IMR-90 (cell line): ENCODE data around the gene CST4. TPM values are rescaled to one million over a fixed set of nuclear protein-coding genes. Genes with fewer than 3 reads are reported as not detected.

Experiments used
- ATAC-seq: fragments of 200-7000 bp; cut with Tn5 transposase; 2 replicates; pipeline ENCODE4 v1.9.1; 2020; ENCODE audit warnings: low read depth, mild to moderate bottlenecking, moderate library complexity
- BruUV-seq: library from RNA; stranded (reverse); fragments of 400-500 nt; replicated peaks from 2 replicates; lab custom pipeline; 2021; lab: Mats Ljungman, UMichigan
- CTCF ChIA-PET: fragments of 300-600 bp; formaldehyde crosslinking; extraction: SDS; loops from one replicate; lab custom pipeline; 2021; ENCODE audit warnings: antibody characterized with exemption; lab: Yijun Ruan, JAX
- POLR2A ChIA-PET: fragments of 300-600 bp; sonication (Branson Sonifier 250); formaldehyde crosslinking; loops from one replicate; lab custom pipeline; 2022; ENCODE audit warnings: antibody characterized with exemption; ENCODE audit not compliant: unreplicated experiment; lab: Charles Lee
- DNase-seq: peaks from one replicate; pipeline ENCODE4 v3.0.0; 2013
- H2AFZ ChIP-seq: replicated peaks from 2 replicates; pipeline ENCODE3; 2013; ENCODE audit warnings: low read length, mild to moderate bottlenecking; ENCODE audit not compliant: poor library complexity
- H2AK5ac ChIP-seq: 2 replicates; pipeline ENCODE4 v1.6.1; 2013; ENCODE audit warnings: low read depth, low read length, inconsistent platforms
- H2AK9ac ChIP-seq: replicated peaks from 2 replicates; pipeline ENCODE3; 2013; ENCODE audit warnings: mild to moderate bottlenecking, low read depth, low read length, moderate library complexity; ENCODE audit not compliant: poor library complexity
- H2BK120ac ChIP-seq: 2 replicates; pipeline ENCODE4 v1.6.1; 2013; ENCODE audit warnings: low read depth, low read length, inconsistent platforms
- H2BK15ac ChIP-seq: 3 replicates; pipeline ENCODE4 v1.6.1; 2013; ENCODE audit warnings: low read depth, low read length, inconsistent platforms
- H2BK20ac ChIP-seq: 2 replicates; pipeline ENCODE4 v1.6.1; 2013; ENCODE audit warnings: low read depth, mild to moderate bottlenecking, inconsistent platforms, low read length, moderate library complexity
- H2BK5ac ChIP-seq: 2 replicates; pipeline ENCODE4 v1.6.1; 2013; ENCODE audit warnings: mild to moderate bottlenecking, low read depth, low read length, inconsistent platforms; ENCODE audit not compliant: poor library complexity, severe bottlenecking
- H3K14ac ChIP-seq: replicated peaks from 2 replicates; pipeline ENCODE4 v1.6.1; 2013; ENCODE audit warnings: low read depth, low read length, inconsistent platforms
- H3K18ac ChIP-seq: 2 replicates; pipeline ENCODE4 v1.6.1; 2013; ENCODE audit warnings: low read depth, low read length, control low read depth
- H3K23ac ChIP-seq: 2 replicates; pipeline ENCODE4 v1.6.1; 2013; ENCODE audit warnings: low read depth, low read length, inconsistent platforms
- H3K27ac ChIP-seq: 2 replicates; pipeline ENCODE4 v1.5.1; 2013; ENCODE audit warnings: mild to moderate bottlenecking, control low read depth, low read length; ENCODE audit not compliant: insufficient read depth
- H3K27me3 ChIP-seq: 2 replicates; pipeline ENCODE4 v1.6.1; 2013; ENCODE audit warnings: low read length; ENCODE audit not compliant: control insufficient read depth, insufficient read depth
- H3K36me3 ChIP-seq: 2 replicates; pipeline ENCODE4 v1.6.1; 2013; ENCODE audit warnings: low read length, mixed read lengths; ENCODE audit not compliant: control insufficient read depth, insufficient read depth
- H3K4ac ChIP-seq: 2 replicates; pipeline ENCODE4 v1.6.1; 2013; ENCODE audit warnings: low read depth, low read length, inconsistent platforms
- H3K4me1 ChIP-seq: 2 replicates; pipeline ENCODE4 v1.6.1; 2013; ENCODE audit warnings: low read length, mixed read lengths; ENCODE audit not compliant: control insufficient read depth, insufficient read depth
- H3K4me2 ChIP-seq: 2 replicates; pipeline ENCODE4 v1.6.1; 2013; ENCODE audit warnings: low read depth, mild to moderate bottlenecking, control low read depth, low read length, moderate library complexity
- H3K4me3 ChIP-seq: 2 replicates; pipeline ENCODE4 v1.5.1; 2013; ENCODE audit warnings: low read depth, mild to moderate bottlenecking, control low read depth, low read length, moderate library complexity; ENCODE audit not compliant: insufficient read depth
- H3K56ac ChIP-seq: 2 replicates; pipeline ENCODE4 v1.6.1; 2013; ENCODE audit warnings: low read length, inconsistent platforms; ENCODE audit not compliant: insufficient read depth; ENCODE audit errors: extremely low read depth
- H3K79me1 ChIP-seq, 2 experiments: 2 replicates each; pipeline ENCODE4 v1.6.1; 2013; ENCODE audit warnings: low read length in 2 of 2, inconsistent platforms in 1 of 2, low read depth in 1 of 2
- H3K9ac ChIP-seq: 2 replicates; pipeline ENCODE4 v1.6.1; 2013; ENCODE audit warnings: low read depth, low read length, control low read depth
- H3K9me1 ChIP-seq: 2 replicates; pipeline ENCODE4 v1.6.1; 2013; ENCODE audit warnings: low read length, inconsistent platforms; ENCODE audit not compliant: insufficient read depth
- H3K9me3 ChIP-seq: 2 replicates; pipeline ENCODE4 v1.6.1; 2013; ENCODE audit warnings: low read length; ENCODE audit not compliant: control insufficient read depth, insufficient read depth
- H4K20me1 ChIP-seq: 2 replicates; pipeline ENCODE4 v1.6.1; 2013; ENCODE audit warnings: low read length, inconsistent platforms; ENCODE audit not compliant: insufficient read depth
- H4K5ac ChIP-seq: 2 replicates; pipeline ENCODE4 v1.6.1; 2013; ENCODE audit warnings: mild to moderate bottlenecking, low read depth, low read length, control low read depth
- H4K8ac ChIP-seq, 2 experiments: 2 replicates each; pipeline ENCODE4 v1.6.1; 2013; ENCODE audit warnings: low read depth in 2 of 2, low read length in 2 of 2, control low read depth in 1 of 2, inconsistent platforms in 1 of 2
- H4K91ac ChIP-seq: 2 replicates; pipeline ENCODE4 v1.6.1; 2013; ENCODE audit warnings: low read depth, low read length, inconsistent platforms; ENCODE audit not compliant: insufficient read depth
- BHLHE40 ChIP-seq: fragments of 150-350 bp; IDR thresholded peaks from 2 replicates; pipeline ENCODE4 v1.6.1; 2016; ENCODE audit warnings: mild to moderate bottlenecking, low read depth, low read length
- CEBPB ChIP-seq: IDR thresholded peaks from 2 replicates; pipeline ENCODE4 v1.6.1; 2012; ENCODE audit warnings: low read depth, low read length, improper control_type of control experiment
- CHD1 ChIP-seq: IDR thresholded peaks from 2 replicates; pipeline ENCODE4 v1.6.1; 2012; ENCODE audit warnings: low read depth, low read length, improper control_type of control experiment
- FOS ChIP-seq: fragments of 150-350 bp; IDR thresholded peaks from 2 replicates; pipeline ENCODE4 v1.6.1; 2016; ENCODE audit warnings: low read depth, low read length
- MAFK ChIP-seq: IDR thresholded peaks from 2 replicates; pipeline ENCODE4 v1.6.1; 2012; ENCODE audit warnings: low read depth, low read length, improper control_type of control experiment
- MAZ ChIP-seq: IDR thresholded peaks from 2 replicates; pipeline ENCODE4 v1.6.1; 2012; ENCODE audit warnings: low read depth, mild to moderate bottlenecking, low read length, improper control_type of control experiment, moderate library complexity, borderline replicate concordance
- MXI1 ChIP-seq: IDR thresholded peaks from 2 replicates; pipeline ENCODE4 v1.6.1; 2012; ENCODE audit warnings: low read depth, mild to moderate bottlenecking, low read length, moderate library complexity, borderline replicate concordance
- NFE2L2 ChIP-seq: fragments of 150-350 bp; IDR thresholded peaks from 2 replicates; pipeline ENCODE4 v1.6.1; 2016; ENCODE audit warnings: low read depth, mild to moderate bottlenecking, low read length
- POLR2A ChIP-seq: IDR thresholded peaks from 2 replicates; pipeline ENCODE4 v1.6.1; 2012; ENCODE audit warnings: mild to moderate bottlenecking, low read depth, low read length
- RAD21 ChIP-seq: IDR thresholded peaks from 2 replicates; pipeline ENCODE4 v1.6.1; 2012; ENCODE audit warnings: low read length, improper control_type of control experiment
- RCOR1 ChIP-seq: IDR thresholded peaks from 2 replicates; pipeline ENCODE4 v1.6.1; 2012; ENCODE audit warnings: mild to moderate bottlenecking, low read length, improper control_type of control experiment; ENCODE audit not compliant: insufficient replicate concordance
- RFX5 ChIP-seq: IDR thresholded peaks from 2 replicates; pipeline ENCODE4 v1.8.0; 2012; ENCODE audit warnings: low read depth, mild to moderate bottlenecking, low read length, moderate library complexity
- SMC3 ChIP-seq: fragments of 150-350 bp; IDR thresholded peaks from 2 replicates; pipeline ENCODE4 v1.6.1; 2016; ENCODE audit warnings: low read depth, mild to moderate bottlenecking, antibody characterized with exemption, low read length, moderate library complexity
- USF2 ChIP-seq: fragments of 150-350 bp; IDR thresholded peaks from 2 replicates; pipeline ENCODE4 v1.6.1; 2017; ENCODE audit warnings: mild to moderate bottlenecking, antibody characterized with exemption, low read length, low read depth
- WGBS, 2 experiments: methylation state at CpG; one replicate each; pipeline versions ENCODE4 v1.1.5 to v1.1.7; 2013; ENCODE audit warnings: missing lambda C conversion rate in 2 of 2; ENCODE audit not compliant: insufficient read length in 1 of 2; ENCODE audit errors: extremely low coverage in 2 of 2; 5-methylcytosine and 5-hydroxymethylcytosine counted together
- dilution Hi-C: fragments of 300-500 bp; cut with HindIII; formaldehyde crosslinking; loops from one replicate; pipeline ENCODE4 v1.14.3; 2018; ENCODE audit warnings: low sequenced_read_pairs; ENCODE audit not compliant: unreplicated experiment
- in situ Hi-C: fragments of 300-500 bp; cut with MboI; formaldehyde crosslinking; loops from 3 replicates; pipeline ENCODE4 v1.14.3; 2019; ENCODE audit warnings: low sequenced_read_pairs, inconsistent platforms, mixed read lengths
- intact Hi-C: fragments of 100-400 bp; cut with micrococcal nuclease; formaldehyde crosslinking; loops from 2 replicates; pipeline ENCODE4 v1.10.0; 2022
- polyA plus RNA-seq, 3 experiments: library from polyadenylated mRNA; depleted of rRNA; stranded (reverse); fragments of >200 nt; gene quantifications; 2 replicates each; pipeline ENCODE4 v1.2.3, GENCODE V29; 2012; ENCODE audit warnings: low replicate concordance in 1 of 3
- total RNA-seq: library from RNA; depleted of rRNA; stranded (reverse); fragments of >200 nt; gene quantifications from 2 replicates; pipeline ENCODE4 v1.2.3, GENCODE V29; 2012
- TF ChIP-seq, protein P1 (sequence below): fragments of 150-350 bp; IDR thresholded peaks from 2 replicates; pipeline ENCODE4 v1.6.1; 2016; ENCODE audit warnings: low read depth, mild to moderate bottlenecking, low read length, moderate library complexity, borderline replicate concordance
- TF ChIP-seq, protein P2 (sequence below): conservative IDR thresholded peaks from 2 replicates; pipeline ENCODE4 v1.5.1; 2012; ENCODE audit warnings: mild to moderate bottlenecking, low read depth, low read length, improper control_type of control experiment

CST4 gene
- total and polyA plus RNA-seq, 2 of the 4 experiments (the other 2 are of a cell fraction), result not detected

GRCh38 chr20:23661002-23661429 lies 27.8 kb downstream of the CST4 start:
- dilution Hi-C loops, result no loop called here
- H3K4me1 ChIP-seq, result peaks cover 5% of the 10 kb centered on the region
- no peak overlapping the region for H3K56ac ChIP-seq
- no peak overlapping the region for H3K18ac ChIP-seq
- no peak overlapping the region for H4K5ac ChIP-seq
- no peak overlapping the region for H2BK15ac ChIP-seq
- no peak overlapping the region for H2AFZ ChIP-seq
- H4K20me1 ChIP-seq, result no peaks in the 10 kb centered on the region
- 100% methylated on average over 2 of the region's 6 CpGs; no CpG with 5 or more reads in 1 of the 2 experiments for WGBS, 2 experiments
- no TSS peak for BruUV-seq
- intact Hi-C loops, result loop anchor here (10.0 kb wide), 1 partner anchor 64 kb away; no protein-coding TSS in a partner anchor
- H3K9me3 ChIP-seq, result no peaks in the 10 kb centered on the region
- TF ChIP-seq NFE2L2 (no peak), BHLHE40 (no peak), FOS (no peak), POLR2A (no peak), SMC3 (no peak), MAFK (no peak), USF2 (no peak), CHD1 (no peak), CEBPB (no peak), RFX5 (no peak), RCOR1 (no peak), RAD21 (no peak), MXI1 (no peak), MAZ (no peak)
- TF ChIP-seq, protein P1, sequence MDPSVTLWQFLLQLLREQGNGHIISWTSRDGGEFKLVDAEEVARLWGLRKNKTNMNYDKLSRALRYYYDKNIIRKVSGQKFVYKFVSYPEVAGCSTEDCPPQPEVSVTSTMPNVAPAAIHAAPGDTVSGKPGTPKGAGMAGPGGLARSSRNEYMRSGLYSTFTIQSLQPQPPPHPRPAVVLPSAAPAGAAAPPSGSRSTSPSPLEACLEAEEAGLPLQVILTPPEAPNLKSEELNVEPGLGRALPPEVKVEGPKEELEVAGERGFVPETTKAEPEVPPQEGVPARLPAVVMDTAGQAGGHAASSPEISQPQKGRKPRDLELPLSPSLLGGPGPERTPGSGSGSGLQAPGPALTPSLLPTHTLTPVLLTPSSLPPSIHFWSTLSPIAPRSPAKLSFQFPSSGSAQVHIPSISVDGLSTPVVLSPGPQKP, result no peak
- TF ChIP-seq, protein P2, sequence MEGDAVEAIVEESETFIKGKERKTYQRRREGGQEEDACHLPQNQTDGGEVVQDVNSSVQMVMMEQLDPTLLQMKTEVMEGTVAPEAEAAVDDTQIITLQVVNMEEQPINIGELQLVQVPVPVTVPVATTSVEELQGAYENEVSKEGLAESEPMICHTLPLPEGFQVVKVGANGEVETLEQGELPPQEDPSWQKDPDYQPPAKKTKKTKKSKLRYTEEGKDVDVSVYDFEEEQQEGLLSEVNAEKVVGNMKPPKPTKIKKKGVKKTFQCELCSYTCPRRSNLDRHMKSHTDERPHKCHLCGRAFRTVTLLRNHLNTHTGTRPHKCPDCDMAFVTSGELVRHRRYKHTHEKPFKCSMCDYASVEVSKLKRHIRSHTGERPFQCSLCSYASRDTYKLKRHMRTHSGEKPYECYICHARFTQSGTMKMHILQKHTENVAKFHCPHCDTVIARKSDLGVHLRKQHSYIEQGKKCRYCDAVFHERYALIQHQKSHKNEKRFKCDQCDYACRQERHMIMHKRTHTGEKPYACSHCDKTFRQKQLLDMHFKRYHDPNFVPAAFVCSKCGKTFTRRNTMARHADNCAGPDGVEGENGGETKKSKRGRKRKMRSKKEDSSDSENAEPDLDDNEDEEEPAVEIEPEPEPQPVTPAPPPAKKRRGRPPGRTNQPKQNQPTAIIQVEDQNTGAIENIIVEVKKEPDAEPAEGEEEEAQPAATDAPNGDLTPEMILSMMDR, result no peak
- DNase-seq (no peak), ATAC-seq (no peak)
- H2BK120ac ChIP-seq, result no peak overlapping the region
- no peaks in the 10 kb centered on the region for H3K79me1 ChIP-seq
- no peaks in the 10 kb centered on the region for H3K9me1 ChIP-seq
- H3K4me2 ChIP-seq, result no peak overlapping the region
- ChIA-PET POLR2A (no interaction called here), CTCF (no interaction called here)
- no peak overlapping the region for H2AK9ac ChIP-seq
- H3K14ac ChIP-seq, result no peak overlapping the region
- no peaks in the 10 kb centered on the region for H3K36me3 ChIP-seq
- H2AK5ac ChIP-seq, result no peak overlapping the region
- H3K23ac ChIP-seq, result no peak overlapping the region
- no peak overlapping the region for H3K27ac ChIP-seq
- no peak overlapping the region for H3K4me3 ChIP-seq
- H3K27me3 ChIP-seq, result peaks cover 6% of the 10 kb centered on the region
- no peak overlapping the region for H4K8ac ChIP-seq
- no peak overlapping the region for H3K9ac ChIP-seq
- no peak overlapping the region for H4K91ac ChIP-seq
- no peak overlapping the region for H2BK5ac ChIP-seq
- in situ Hi-C loops, result loop anchor here (10.0 kb wide), 1 partner anchor 334 kb away; no protein-coding TSS in a partner anchor
- no peak overlapping the region for H2BK20ac ChIP-seq
- no peak overlapping the region for H3K4ac ChIP-seq
